B cell (primary cell): Measurements from ENCODE around the gene NRL. TPM values are rescaled to one million over a fixed set of nuclear protein-coding genes. Genes with fewer than 3 reads are reported as not detected.

Experiments
- ATAC-seq: fragments of 200-7000 bp; cut with Tn5 transposase; one replicate; pipeline ENCODE4 v1.10.0; 2021; ENCODE audit warnings: low read depth, mild to moderate bottlenecking, moderate number of reproducible peaks, moderate library complexity
- CTCF ChIA-PET: fragments of 350-600 bp; sonication (Branson Sonifier 250); formaldehyde crosslinking; loops from one replicate; lab custom pipeline; 2021; ENCODE audit warnings: antibody characterized with exemption, inconsistent platforms; lab: Charles Lee
- POLR2A ChIA-PET: fragments of 350-600 bp; sonication (Branson Sonifier 250); formaldehyde crosslinking; loops from one replicate; lab custom pipeline; 2021; ENCODE audit warnings: antibody characterized with exemption; lab: Charles Lee
- DNase-seq: peaks from one replicate; pipeline ENCODE4 v3.0.0; 2013
- H2AFZ ChIP-seq: 2 replicates; pipeline ENCODE4 v1.6.1; 2012; ENCODE audit warnings: mild to moderate bottlenecking, low read depth, low read length; ENCODE audit not compliant: insufficient read depth, poor library complexity, severe bottlenecking
- H3K27ac ChIP-seq, 2 donors: 1 replicate in 1 of 2; 2 replicates in 1 of 2; pipeline ENCODE4 v1.5.1; 2012 to 2013; ENCODE audit warnings: low read length in 2 of 2, mild to moderate bottlenecking in 2 of 2, moderate library complexity in 1 of 2
- H3K27me3 ChIP-seq, 4 experiments: fragments of 200-600 bp in 1 of 4; sonication (generic) in 1 of 4; replicated peaks in 1 of 4; 1 replicate in 2 of 4; 2 replicates in 2 of 4; pipeline versions ENCODE4 v1.6.1 to v1.7.0; 2013 to 2016; ENCODE audit warnings: low read length in 3 of 4, mild to moderate bottlenecking in 2 of 4, mixed read lengths in 1 of 4, moderate library complexity in 1 of 4; ENCODE audit not compliant: insufficient read depth in 4 of 4, control insufficient read depth in 3 of 4; ENCODE audit errors: control extremely low read depth in 1 of 4
- H3K36me3 ChIP-seq, 2 experiments: replicated peaks in 1 of 2; 1 replicate in 1 of 2; 2 replicates in 1 of 2; pipeline versions ENCODE4 v1.6.1 to v1.7.1; 2013; ENCODE audit warnings: low read length in 1 of 2; ENCODE audit not compliant: insufficient read depth in 2 of 2, control insufficient read depth in 1 of 2; ENCODE audit errors: control extremely low read depth in 1 of 2, extremely low read depth in 1 of 2
- H3K4me1 ChIP-seq, 2 donors: fragments of 200-600 bp in 1 of 2; sonication (generic) in 1 of 2; 1 replicate in 1 of 2; 2 replicates in 1 of 2; pipeline versions ENCODE4 v1.5.1 to v1.6.1; 2013 to 2017; ENCODE audit warnings: low read length in 2 of 2; ENCODE audit not compliant: control insufficient read depth in 2 of 2, insufficient read depth in 2 of 2
- H3K4me2 ChIP-seq: replicated peaks from 2 replicates; pipeline ENCODE3; 2012; ENCODE audit warnings: mild to moderate bottlenecking, low read depth, low read length; ENCODE audit not compliant: poor library complexity, severe bottlenecking
- H3K4me3 ChIP-seq, 5 experiments: fragments of 200-600 bp in 1 of 5; sonication (generic) in 1 of 5; 1 replicate in 3 of 5; 2 replicates in 2 of 5; pipeline versions ENCODE4 v1.5.1 to v1.7.0; 2011 to 2016; ENCODE audit warnings: low read length in 4 of 5, mild to moderate bottlenecking in 4 of 5, low read depth in 2 of 5, control low read depth in 1 of 5, moderate library complexity in 1 of 5; ENCODE audit not compliant: insufficient read depth in 1 of 5; ENCODE audit errors: control extremely low read depth in 1 of 5, extremely low read depth in 1 of 5
- H3K79me2 ChIP-seq: fragments of 200-600 bp; sonication (generic); one replicate; pipeline ENCODE4 v1.6.0; 2016; ENCODE audit warnings: low read length; ENCODE audit not compliant: control insufficient read depth, insufficient read depth
- H3K9ac ChIP-seq: fragments of 200-600 bp; sonication (generic); 2 replicates; pipeline ENCODE4 v1.6.1; 2017; ENCODE audit warnings: mild to moderate bottlenecking, low read length, moderate library complexity
- H3K9me3 ChIP-seq, 3 donors: one replicate each; pipeline versions ENCODE4 v1.6.1 to v1.7.1; 2013; ENCODE audit warnings: low read length in 2 of 3; ENCODE audit not compliant: control insufficient read depth in 2 of 3, insufficient read depth in 1 of 3; ENCODE audit errors: control extremely low read depth in 1 of 3
- H4K20me1 ChIP-seq: 2 replicates; pipeline ENCODE4 v1.6.0; 2012; ENCODE audit warnings: mild to moderate bottlenecking, low read length; ENCODE audit not compliant: insufficient read depth, control insufficient read depth, poor library complexity, severe bottlenecking
- H3K27ac Mint-ChIP-seq: one replicate; pipeline ENCODE4 v1.8.0; 2021; ENCODE audit warnings: mixed read lengths
- H3K27me3 Mint-ChIP-seq: one replicate; pipeline ENCODE4 v1.8.0; 2021; ENCODE audit warnings: mixed read lengths
- H3K4me1 Mint-ChIP-seq: one replicate; pipeline ENCODE4 v1.8.0; 2021; ENCODE audit warnings: mixed read lengths
- H3K4me3 Mint-ChIP-seq: one replicate; pipeline ENCODE4 v1.8.0; 2021; ENCODE audit warnings: mixed read lengths
- H3K9me3 Mint-ChIP-seq: one replicate; pipeline ENCODE4 v1.8.0; 2022; ENCODE audit warnings: mixed read lengths; ENCODE audit not compliant: insufficient read depth
- CTCF ChIP-seq: fragments of 200-600 bp; IDR thresholded peaks from one replicate; pipeline ENCODE4 v1.8.0; 2022; ENCODE audit warnings: antibody characterized with exemption, mild to moderate bottlenecking
- EZH2 ChIP-seq: IDR thresholded peaks from 2 replicates; pipeline ENCODE4 v1.6.1; 2012; ENCODE audit warnings: borderline replicate concordance, low read depth, mild to moderate bottlenecking, moderate library complexity, low read length; ENCODE audit not compliant: insufficient read depth, poor library complexity, severe bottlenecking
- WGBS: methylation state at CpG from one replicate; pipeline ENCODE4 v1.1.5; 2013; ENCODE audit warnings: missing lambda C conversion rate; ENCODE audit not compliant: insufficient coverage; 5-methylcytosine and 5-hydroxymethylcytosine counted together
- intact Hi-C: fragments of 100-400 bp; cut with micrococcal nuclease; formaldehyde crosslinking; loops from one replicate; pipeline ENCODE4 v1.10.0; 2022
- polyA plus RNA-seq: library from polyadenylated mRNA; depleted of rRNA; stranded (reverse); fragments of >200 nt; gene quantifications from 2 replicates; pipeline ENCODE4 v1.2.3, GENCODE V29; 2012
- total RNA-seq, 2 donors: library from RNA; stranded (reverse); fragments of 120-200 nt in 1 of 2; gene quantifications; 1 replicate in 1 of 2; 2 replicates in 1 of 2; pipeline versions ENCODE4 v1.2.3 to v1.2.4, GENCODE V29; 2013 to 2022

Gene NRL
- total and polyA plus RNA-seq, 2 donors (not counting 1 experiment from before 2014, with no cell fraction given), result 7.0 to 8.8 TPM

- H3K27me3 ChIP-seq, result no peaks in the 10 kb centered on the region
- H3K4me3 ChIP-seq, result no peak overlapping the region
- WGBS, result 80% methylated on average over 4 of the region's 4 CpGs
- H3K27me3 Mint-ChIP-seq, result no peaks in the 10 kb centered on the region
- H3K4me1 Mint-ChIP-seq, result no peaks in the 10 kb centered on the region
- no peak overlapping the region for H3K4me3 Mint-ChIP-seq
- intact Hi-C loops, result no loop called here
- no peaks in the 10 kb centered on the region for H3K9me3 Mint-ChIP-seq
- no peaks in the 10 kb centered on the region for H3K9me3 ChIP-seq
- ATAC-seq (no peak), DNase-seq (no peak)
- H3K4me1 ChIP-seq, result no peaks in the 10 kb centered on the region
- H3K27ac ChIP-seq, result no peak overlapping the region
- H2AFZ ChIP-seq, result no peak overlapping the region
- H4K20me1 ChIP-seq, result no peaks in the 10 kb centered on the region
- CTCF ChIA-PET, result interaction anchor here (0.9 to 1.2 kb wide), 3 partner anchors 11 to 43 kb away, joined by 3 to 4 read pairs (median 3); no protein-coding TSS in a partner anchor
- TF ChIP-seq CTCF, result no peak
- TF ChIP-seq EZH2, result no peak
- H3K27ac Mint-ChIP-seq, result no peak overlapping the region
- no peaks in the 10 kb centered on the region for H3K79me2 ChIP-seq
- no peak overlapping the region for H3K9ac ChIP-seq
- H3K36me3 ChIP-seq, result no peaks in the 10 kb centered on the region
- H3K4me2 ChIP-seq, result no peak overlapping the region
- POLR2A ChIA-PET, result no interaction called here
Measured at GRCh38 chr14:24063263-24063836, 51.4 kb downstream of the NRL start.

- 94% methylated on average over 11 of the region's 14 CpGs for WGBS
- intact Hi-C loops, result no loop called here
- no peaks in the 10 kb centered on the region for H3K27me3 Mint-ChIP-seq
- no peaks in the 10 kb centered on the region for H3K79me2 ChIP-seq
- H4K20me1 ChIP-seq, result no peaks in the 10 kb centered on the region
- TF ChIP-seq CTCF (no peak), EZH2 (no peak)
- no peak overlapping the region for H3K27ac Mint-ChIP-seq
- POLR2A ChIA-PET, result no interaction called here
- H3K9ac ChIP-seq, result no peak overlapping the region
- H3K4me3 Mint-ChIP-seq, result no peak overlapping the region
- DNase-seq (no peak), ATAC-seq (no peak)
- no peaks in the 10 kb centered on the region for H3K4me1 Mint-ChIP-seq
- no peak overlapping the region for H3K27ac ChIP-seq
- H3K36me3 ChIP-seq, result no peaks in the 10 kb centered on the region
- no peak overlapping the region for H2AFZ ChIP-seq
- H3K27me3 ChIP-seq, result no peaks in the 10 kb centered on the region
- no peak overlapping the region for H3K4me2 ChIP-seq
- no peak overlapping the region for H3K4me3 ChIP-seq
- no peaks in the 10 kb centered on the region for H3K9me3 ChIP-seq
- CTCF ChIA-PET, result interaction anchor here (0.9 to 14.5 kb wide), 4 partner anchors 28 to 98 kb away, joined by 3 to 220 read pairs (median 6); partner anchors contain the start of gene IRF9
- no peaks in the 10 kb centered on the region for H3K4me1 ChIP-seq
- H3K9me3 Mint-ChIP-seq, result no peaks in the 10 kb centered on the region
Measured at GRCh38 chr14:24062216-24062980, 52.4 kb downstream of the NRL start.
